Measurements from ENCODE around the gene TTC21B. TPM values are rescaled to one million over a fixed set of nuclear protein-coding genes. Genes with fewer than 3 reads are reported as not detected.

The TTC21B gene
- total RNA-seq, 2 experiments from 2014 or later: 23.7 to 24.2 TPM

GRCh38 chr2:165952741-165953211 is 800 bp downstream of the TTC21B start:
- Mint-ChIP-seq H3K4me3 (no peak overlapping the region), H3K9me3 (no peaks in the 10 kb centered on the region), H3K4me1 (peaks cover 5% of the 10 kb centered on the region), H3K27me3 (no peaks in the 10 kb centered on the region), H3K36me3 (no peaks in the 10 kb centered on the region), H3K27ac (no peak overlapping the region)
- POLR2A ChIA-PET: interaction anchor here (0.6 to 1.4 kb wide), 3 partner anchors 16 to 36 kb away, joined by 3 to 4 read pairs (median 4); no protein-coding TSS in a partner anchor
- ATAC-seq (ENCODE audit: low read depth) (no peak), DNase-seq (no peak)

- ATAC-seq (ENCODE audit: low read depth): no peak
- Mint-ChIP-seq H3K36me3 (no peaks in the 10 kb centered on the region), H3K27me3 (no peaks in the 10 kb centered on the region), H3K4me3 (no peak overlapping the region), H3K9me3 (no peaks in the 10 kb centered on the region), H3K4me1 (peaks cover 5% of the 10 kb centered on the region), H3K27ac (no peak overlapping the region)
- POLR2A ChIA-PET: no interaction called here
- DNase-seq: no peak
Observed at GRCh38 chr2:165952085-165952484, 1.5 kb downstream of the TTC21B start.

GRCh38 chr2:165950438-165950837 is 3.1 kb downstream of the TTC21B start:
- POLR2A ChIA-PET: no interaction called here

GRCh38 chr2:165941827-165942226 is 11.7 kb downstream of the TTC21B start:
- Mint-ChIP-seq H3K9me3 (no peaks in the 10 kb centered on the region), H3K4me1 (no peaks in the 10 kb centered on the region), H3K27ac (no peak overlapping the region), H3K27me3 (no peaks in the 10 kb centered on the region), H3K4me3 (no peak overlapping the region), H3K36me3 (peaks cover 28% of the 10 kb centered on the region)
- ATAC-seq (ENCODE audit: low read depth) (no peak), DNase-seq (no peak)
- POLR2A ChIA-PET: no interaction called here

More at GRCh38 chr2:165950438-165950837, 3.1 kb downstream of the TTC21B start:
- Mint-ChIP-seq H3K36me3 (peaks cover 1% of the 10 kb centered on the region), H3K4me3 (no peak overlapping the region), H3K27ac (no peak overlapping the region), H3K9me3 (no peaks in the 10 kb centered on the region), H3K27me3 (no peaks in the 10 kb centered on the region), H3K4me1 (peaks cover 5% of the 10 kb centered on the region)
- DNase-seq (no peak), ATAC-seq (ENCODE audit: low read depth) (no peak)

- H3K36me3 Mint-ChIP-seq: peaks cover 29% of the 10 kb centered on the region
- no peak overlapping the region for H3K27ac Mint-ChIP-seq
- H3K9me3 Mint-ChIP-seq: no peaks in the 10 kb centered on the region
- DNase-seq: no peak
- POLR2A ChIA-PET: no interaction called here
- no peaks in the 10 kb centered on the region for H3K27me3 Mint-ChIP-seq
- ATAC-seq (ENCODE audit: low read depth): no peak
- no peak overlapping the region for H3K4me3 Mint-ChIP-seq
- H3K4me1 Mint-ChIP-seq: no peaks in the 10 kb centered on the region
Observed at GRCh38 chr2:165938237-165938636, 15.3 kb downstream of the TTC21B start.

- DNase-seq: no peak
- Mint-ChIP-seq H3K9me3 (no peaks in the 10 kb centered on the region), H3K27ac (no peak overlapping the region), H3K27me3 (no peaks in the 10 kb centered on the region), H3K4me1 (no peaks in the 10 kb centered on the region), H3K4me3 (no peak overlapping the region), H3K36me3 (peaks cover 18% of the 10 kb centered on the region)
- POLR2A ChIA-PET: no interaction called here
- no peak for ATAC-seq (ENCODE audit: low read depth)
Observed at GRCh38 chr2:165933211-165933910, 20.2 kb downstream of the TTC21B start.

GRCh38 chr2:165927774-165928173 is 25.8 kb downstream of the TTC21B start:
- DNase-seq: no peak
- Mint-ChIP-seq H3K27me3 (no peaks in the 10 kb centered on the region), H3K27ac (no peak overlapping the region), H3K4me1 (no peaks in the 10 kb centered on the region), H3K36me3 (peaks cover 24% of the 10 kb centered on the region), H3K4me3 (no peak overlapping the region), H3K9me3 (no peaks in the 10 kb centered on the region)
- POLR2A ChIA-PET: no interaction called here
- ATAC-seq (ENCODE audit: low read depth): no peak

- no peak for DNase-seq
- Mint-ChIP-seq H3K27me3 (no peaks in the 10 kb centered on the region), H3K4me1 (no peaks in the 10 kb centered on the region), H3K9me3 (no peaks in the 10 kb centered on the region), H3K36me3 (peaks cover 26% of the 10 kb centered on the region), H3K4me3 (no peak overlapping the region), H3K27ac (no peak overlapping the region)
- no peak for ATAC-seq (ENCODE audit: low read depth)
- POLR2A ChIA-PET: no interaction called here
Observed at GRCh38 chr2:165927353-165927752, 26.2 kb downstream of the TTC21B start.

GRCh38 chr2:165924946-165925345 is 28.6 kb downstream of the TTC21B start:
- Mint-ChIP-seq H3K27ac (no peak overlapping the region), H3K4me1 (peaks cover 3% of the 10 kb centered on the region), H3K27me3 (no peaks in the 10 kb centered on the region), H3K36me3 (peaks cover 26% of the 10 kb centered on the region), H3K9me3 (no peaks in the 10 kb centered on the region), H3K4me3 (no peak overlapping the region)
- POLR2A ChIA-PET: no interaction called here
- no peak for ATAC-seq (ENCODE audit: low read depth)
- no peak for DNase-seq

GRCh38 chr2:165920748-165921147 is 32.8 kb downstream of the TTC21B start:
- Mint-ChIP-seq H3K4me1 (peaks cover 3% of the 10 kb centered on the region), H3K9me3 (no peaks in the 10 kb centered on the region), H3K4me3 (no peak overlapping the region), H3K27me3 (no peaks in the 10 kb centered on the region), H3K27ac (peak overlapping the region; percentile 56), H3K36me3 (peaks cover 21% of the 10 kb centered on the region)
- ATAC-seq (ENCODE audit: low read depth) (peak; percentile 30), DNase-seq (no peak)
- POLR2A ChIA-PET: interaction anchor here (0.5 to 1.1 kb wide), 2 partner anchors 33 to 627 kb away, joined by 3 to 4 read pairs; partner anchors contain the start of gene TTC21B

- Mint-ChIP-seq H3K27me3 (no peaks in the 10 kb centered on the region), H3K9me3 (no peaks in the 10 kb centered on the region), H3K27ac (no peak overlapping the region), H3K4me3 (no peak overlapping the region), H3K36me3 (peaks cover 20% of the 10 kb centered on the region), H3K4me1 (no peaks in the 10 kb centered on the region)
- ATAC-seq (ENCODE audit: low read depth) (no peak), DNase-seq (no peak)
- POLR2A ChIA-PET: no interaction called here
Observed at GRCh38 chr2:165913636-165914035, 39.9 kb downstream of the TTC21B start.

- Mint-ChIP-seq H3K4me1 (no peaks in the 10 kb centered on the region), H3K27me3 (no peaks in the 10 kb centered on the region), H3K27ac (no peak overlapping the region), H3K36me3 (peaks cover 20% of the 10 kb centered on the region), H3K9me3 (no peaks in the 10 kb centered on the region), H3K4me3 (no peak overlapping the region)
- DNase-seq (no peak), ATAC-seq (ENCODE audit: low read depth) (no peak)
- POLR2A ChIA-PET: no interaction called here
Observed at GRCh38 chr2:165911981-165912380, 41.6 kb downstream of the TTC21B start.

GRCh38 chr2:165911231-165911630 is 42.3 kb downstream of the TTC21B start:
- POLR2A ChIA-PET: no interaction called here
- ATAC-seq (ENCODE audit: low read depth) (no peak), DNase-seq (no peak)
- H3K36me3 Mint-ChIP-seq: peaks cover 18% of the 10 kb centered on the region
- no peaks in the 10 kb centered on the region for H3K9me3 Mint-ChIP-seq
- H3K4me3 Mint-ChIP-seq: no peak overlapping the region
- H3K27ac Mint-ChIP-seq: no peak overlapping the region
- no peaks in the 10 kb centered on the region for H3K4me1 Mint-ChIP-seq
- H3K27me3 Mint-ChIP-seq: no peaks in the 10 kb centered on the region

- no peak overlapping the region for H3K4me3 Mint-ChIP-seq
- POLR2A ChIA-PET: no interaction called here
- H3K9me3 Mint-ChIP-seq: no peaks in the 10 kb centered on the region
- no peaks in the 10 kb centered on the region for H3K27me3 Mint-ChIP-seq
- H3K36me3 Mint-ChIP-seq: peaks cover 23% of the 10 kb centered on the region
- ATAC-seq (ENCODE audit: low read depth) (no peak), DNase-seq (no peak)
- H3K4me1 Mint-ChIP-seq: peaks cover 3% of the 10 kb centered on the region
- H3K27ac Mint-ChIP-seq: no peak overlapping the region
Observed at GRCh38 chr2:165909466-165909865, 44.1 kb downstream of the TTC21B start.
